Nucleus accumbens (tissue), 56 donors: ENCODE data around the gene RBFOX1.

Experiments
- DNase-seq, 56 donors: peaks; one replicate each; lab custom pipeline; 2025; lab: John Stamatoyannopoulos, UW

Gene RBFOX1

GRCh38 chr16:7577588-7577987 is 244.9 kb downstream of the RBFOX1 start:
- no peak for DNase-seq

- DNase-seq: no peak
Observed at GRCh38 chr16:7579454-7579853, 246.8 kb downstream of the RBFOX1 start.

- no peak for DNase-seq
Observed at GRCh38 chr16:7581175-7581574, 248.5 kb downstream of the RBFOX1 start.

- DNase-seq: no peak
Observed at GRCh38 chr16:7583396-7583795, 250.8 kb downstream of the RBFOX1 start.

- no peak for DNase-seq
Observed at GRCh38 chr16:7584561-7584960, 251.9 kb downstream of the RBFOX1 start.

GRCh38 chr16:7585705-7586104 is 253.1 kb downstream of the RBFOX1 start:
- DNase-seq: no peak

- DNase-seq: no peak
Observed at GRCh38 chr16:7590934-7591333, 258.3 kb downstream of the RBFOX1 start.

GRCh38 chr16:7596308-7596707 is 263.7 kb downstream of the RBFOX1 start:
- no peak for DNase-seq

- no peak for DNase-seq
Observed at GRCh38 chr16:7597677-7598076, 265.0 kb downstream of the RBFOX1 start.

GRCh38 chr16:7601100-7601499 is 268.5 kb downstream of the RBFOX1 start:
- no peak for DNase-seq

GRCh38 chr16:7602291-7602950 is 269.8 kb downstream of the RBFOX1 start:
- no peak for DNase-seq

- DNase-seq: no peak
Observed at GRCh38 chr16:7605812-7606211, 273.2 kb downstream of the RBFOX1 start.

GRCh38 chr16:7612671-7613070 is 280.0 kb downstream of the RBFOX1 start:
- no peak for DNase-seq

- no peak for DNase-seq
Observed at GRCh38 chr16:7613518-7613917, 280.9 kb downstream of the RBFOX1 start.

- DNase-seq: no peak
Observed at GRCh38 chr16:7614021-7614795, 281.6 kb downstream of the RBFOX1 start.

- no peak for DNase-seq
Observed at GRCh38 chr16:7615565-7615964, 282.9 kb downstream of the RBFOX1 start.

GRCh38 chr16:7624871-7625766 is 292.5 kb downstream of the RBFOX1 start:
- peak in 1 of 56 donors; percentile 1 for DNase-seq

- DNase-seq: no peak
Observed at GRCh38 chr16:7628981-7629380, 296.3 kb downstream of the RBFOX1 start.

- DNase-seq: peak in 4 of 56 donors; percentile 0 to 12 (median 8)
Observed at GRCh38 chr16:7629571-7629970, 296.9 kb downstream of the RBFOX1 start.

GRCh38 chr16:7637446-7637845 is 304.8 kb downstream of the RBFOX1 start:
- no peak for DNase-seq

GRCh38 chr16:7638306-7638705 is 305.7 kb downstream of the RBFOX1 start:
- DNase-seq: no peak
